ENCODE measurements around the gene SNED1. TPM values are rescaled to one million over a fixed set of nuclear protein-coding genes. Genes with fewer than 3 reads are reported as not detected.

The SNED1 gene
- total RNA-seq, 3 donors from 2014 or later = 27.1 to 46.9 (median 35.2) TPM

DNA sequence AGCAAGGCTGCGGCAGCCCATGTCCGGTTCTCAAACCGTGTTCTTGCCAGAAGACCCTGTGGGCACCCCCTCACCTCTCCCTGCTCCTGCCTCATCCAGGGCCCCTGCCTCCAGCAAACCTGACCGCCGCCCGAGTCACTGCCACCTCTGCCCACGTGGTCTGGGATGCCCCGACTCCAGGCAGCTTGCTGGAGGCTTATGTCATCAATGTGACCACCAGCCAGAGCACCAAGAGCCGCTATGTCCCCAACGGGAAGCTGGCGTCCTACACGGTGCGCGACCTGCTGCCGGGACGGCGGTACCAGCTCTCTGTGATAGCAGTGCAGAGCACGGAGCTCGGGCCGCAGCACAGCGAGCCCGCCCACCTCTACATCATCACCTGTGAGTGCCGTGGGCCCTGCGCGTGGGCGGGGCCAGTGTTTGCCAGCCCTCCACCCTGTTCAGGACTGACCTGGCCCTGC, 71.4 kb downstream of the SNED1 start:
- no peaks in the 10 kb centered on the region for H3K27me3 ChIP-seq
- H3K4me3 ChIP-seq = no peak overlapping the region
- H3K27ac ChIP-seq = no peak overlapping the region
- DNase-seq (ENCODE audit: low spot score in 2 of 2) = peak in 1 of 2 donors; percentile 15
- intact Hi-C loops (cut with DNase I; ENCODE audit: low total_unique reads) = no loop called here
- no peaks in the 10 kb centered on the region for H3K4me1 ChIP-seq
- no peaks in the 10 kb centered on the region for H3K9me3 ChIP-seq
- TF ChIP-seq POLR2A (IDR thresholded peaks at IDR 0.05) (no peak), POLR2AphosphoS5 (IDR thresholded peaks at IDR 0.05) (no peak)
- TF ChIP-seq, protein P1, sequence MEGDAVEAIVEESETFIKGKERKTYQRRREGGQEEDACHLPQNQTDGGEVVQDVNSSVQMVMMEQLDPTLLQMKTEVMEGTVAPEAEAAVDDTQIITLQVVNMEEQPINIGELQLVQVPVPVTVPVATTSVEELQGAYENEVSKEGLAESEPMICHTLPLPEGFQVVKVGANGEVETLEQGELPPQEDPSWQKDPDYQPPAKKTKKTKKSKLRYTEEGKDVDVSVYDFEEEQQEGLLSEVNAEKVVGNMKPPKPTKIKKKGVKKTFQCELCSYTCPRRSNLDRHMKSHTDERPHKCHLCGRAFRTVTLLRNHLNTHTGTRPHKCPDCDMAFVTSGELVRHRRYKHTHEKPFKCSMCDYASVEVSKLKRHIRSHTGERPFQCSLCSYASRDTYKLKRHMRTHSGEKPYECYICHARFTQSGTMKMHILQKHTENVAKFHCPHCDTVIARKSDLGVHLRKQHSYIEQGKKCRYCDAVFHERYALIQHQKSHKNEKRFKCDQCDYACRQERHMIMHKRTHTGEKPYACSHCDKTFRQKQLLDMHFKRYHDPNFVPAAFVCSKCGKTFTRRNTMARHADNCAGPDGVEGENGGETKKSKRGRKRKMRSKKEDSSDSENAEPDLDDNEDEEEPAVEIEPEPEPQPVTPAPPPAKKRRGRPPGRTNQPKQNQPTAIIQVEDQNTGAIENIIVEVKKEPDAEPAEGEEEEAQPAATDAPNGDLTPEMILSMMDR (IDR thresholded peaks at IDR 0.05) = no peak
- H3K36me3 ChIP-seq = no peaks in the 10 kb centered on the region

- H3K27me3 ChIP-seq = no peaks in the 10 kb centered on the region
- no peaks in the 10 kb centered on the region for H3K36me3 ChIP-seq
- TF ChIP-seq, protein P1 (IDR thresholded peaks at IDR 0.05) = no peak
- no peak for TF ChIP-seq POLR2A (IDR thresholded peaks at IDR 0.05)
- TF ChIP-seq POLR2AphosphoS5 (IDR thresholded peaks at IDR 0.05) = no peak
- H3K27ac ChIP-seq = no peak overlapping the region
- no peak overlapping the region for H3K4me3 ChIP-seq
- intact Hi-C loops (cut with DNase I; ENCODE audit: low total_unique reads) = no loop called here
- DNase-seq (ENCODE audit: low spot score in 2 of 2) = no peak
- no peaks in the 10 kb centered on the region for H3K4me1 ChIP-seq
- no peaks in the 10 kb centered on the region for H3K9me3 ChIP-seq
These were observed 71.9 kb downstream of the SNED1 start for GRCh38 chr2:241070361-241070760.

DNA sequence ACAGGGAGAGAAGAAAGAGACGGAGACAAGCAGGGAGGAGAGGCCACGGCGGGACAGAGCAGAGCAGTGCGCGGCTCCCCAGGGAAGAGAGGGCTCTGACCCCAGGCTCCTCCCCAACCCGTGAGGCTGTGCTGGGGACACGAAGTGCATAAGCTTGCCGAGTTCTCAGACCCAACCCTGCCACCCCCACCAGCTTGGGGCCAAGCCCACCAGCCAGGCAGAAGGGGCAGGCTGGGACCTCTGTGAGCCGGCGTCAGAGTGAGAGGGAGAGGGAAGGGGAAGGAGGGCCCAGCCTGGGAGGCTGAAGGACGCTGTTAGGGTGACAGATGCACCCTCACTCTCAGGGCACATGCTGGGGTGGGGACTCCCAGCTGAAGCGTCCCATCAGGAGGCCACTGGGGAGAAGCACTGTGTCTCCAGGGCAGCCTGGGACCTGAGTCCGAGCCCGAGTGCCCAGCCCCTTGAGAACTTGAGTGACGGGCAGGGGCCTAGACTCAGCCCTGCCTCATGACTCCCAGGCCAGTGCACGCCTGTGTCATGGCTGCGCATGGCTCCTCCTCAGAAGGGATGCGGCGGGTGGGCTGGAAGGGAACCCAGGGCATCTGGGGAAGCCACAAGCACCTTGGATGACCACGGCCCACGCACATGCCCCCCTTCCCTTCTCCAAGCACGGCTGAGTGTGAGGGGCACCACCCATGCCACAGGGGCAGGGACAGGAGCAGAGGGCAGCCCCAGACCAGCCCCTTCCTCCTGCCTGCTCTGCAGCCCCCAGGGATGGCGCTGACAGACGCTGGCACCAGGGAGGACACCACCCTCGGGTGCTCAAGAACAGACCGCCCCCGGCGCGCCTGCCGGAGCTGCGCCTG, 72.6 kb downstream of the SNED1 start:
- DNase-seq (ENCODE audit: low spot score in 2 of 2) = no peak
- Histone ChIP-seq H3K27ac (no peak overlapping the region), H3K36me3 (no peaks in the 10 kb centered on the region)

DNA sequence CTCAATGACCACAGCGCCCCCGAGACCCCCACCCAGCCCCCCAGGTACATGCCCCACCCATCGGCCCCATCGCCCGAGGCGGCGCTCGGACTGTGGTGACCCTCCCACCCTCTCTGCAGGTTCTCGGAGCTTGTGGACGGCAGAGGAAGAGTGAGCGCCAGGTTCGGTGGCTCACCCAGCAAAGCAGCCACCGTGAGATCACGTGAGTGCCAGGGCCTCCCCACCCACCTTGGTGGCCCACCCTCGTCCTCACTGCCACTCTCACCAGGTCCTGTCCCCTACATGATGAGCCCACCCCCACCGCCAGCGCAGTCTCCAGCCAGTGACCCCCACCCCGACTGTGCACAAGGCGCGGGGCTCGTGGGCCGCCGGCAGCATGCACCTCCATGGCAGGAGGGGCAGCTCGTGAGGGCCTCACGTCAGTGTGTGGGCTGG, 73.3 kb downstream of the SNED1 start:
- H3K4me3 ChIP-seq = no peak overlapping the region
- no peaks in the 10 kb centered on the region for H3K36me3 ChIP-seq
- TF ChIP-seq POLR2A (IDR thresholded peaks at IDR 0.05) (no peak), POLR2AphosphoS5 (IDR thresholded peaks at IDR 0.05) (no peak)
- TF ChIP-seq, protein P1 (IDR thresholded peaks at IDR 0.05) = no peak
- H3K27ac ChIP-seq = no peak overlapping the region
- intact Hi-C loops (cut with DNase I; ENCODE audit: low total_unique reads) = no loop called here
- H3K4me1 ChIP-seq = no peaks in the 10 kb centered on the region
- no peak for DNase-seq (ENCODE audit: low spot score in 2 of 2)
- no peaks in the 10 kb centered on the region for H3K9me3 ChIP-seq
- no peaks in the 10 kb centered on the region for H3K27me3 ChIP-seq

More for the DNA sequence above, 72.6 kb downstream of the SNED1 start:
- no peak overlapping the region for H3K4me3 ChIP-seq
- TF ChIP-seq, protein P1 (IDR thresholded peaks at IDR 0.05) = no peak
- TF ChIP-seq POLR2A (IDR thresholded peaks at IDR 0.05) = no peak
- no peaks in the 10 kb centered on the region for H3K9me3 ChIP-seq
- no peaks in the 10 kb centered on the region for H3K27me3 ChIP-seq
- no peaks in the 10 kb centered on the region for H3K4me1 ChIP-seq
- intact Hi-C loops (cut with DNase I; ENCODE audit: low total_unique reads) = no loop called here

GRCh38 chr2:241072151-241072550, 73.7 kb downstream of the SNED1 start:
- no peak for DNase-seq (ENCODE audit: low spot score in 2 of 2)
- intact Hi-C loops (cut with DNase I; ENCODE audit: low total_unique reads) = no loop called here
- no peak for TF ChIP-seq POLR2A (IDR thresholded peaks at IDR 0.05)
- no peak for TF ChIP-seq POLR2AphosphoS5 (IDR thresholded peaks at IDR 0.05)
- TF ChIP-seq, protein P1 (IDR thresholded peaks at IDR 0.05) = no peak

More at GRCh38 chr2:241072151-241072550, 73.7 kb downstream of the SNED1 start:
- Histone ChIP-seq H3K27ac (no peak overlapping the region), H3K27me3 (no peaks in the 10 kb centered on the region), H3K4me1 (no peaks in the 10 kb centered on the region), H3K36me3 (no peaks in the 10 kb centered on the region), H3K9me3 (no peaks in the 10 kb centered on the region), H3K4me3 (no peak overlapping the region)

Measured in breast epithelium (tissue), 4 donors.